ENCODE results near the gene P2RY12. TPM values are rescaled to one million over a fixed set of nuclear protein-coding genes. Genes with fewer than 3 reads are reported as not detected.

Gene P2RY12
- total RNA-seq, 1 experiment from 2014 or later: not detected

GRCh38 chr3:151327571-151328198, 56.9 kb downstream of the P2RY12 start:
- intact Hi-C loops (cut with micrococcal nuclease): loop anchor here (1.0 to 5.0 kb wide), 5 partner anchors 22 to 112 kb away; no protein-coding TSS in a partner anchor
- H2AFZ ChIP-seq (ENCODE audit: low read length): peak overlapping the region; percentile 43; the same call in 1 of the 2 replicates
- CTCF ChIA-PET: interaction anchor here (0.5 to 1.0 kb wide), 14 partner anchors 9 to 591 kb away, joined by 3 to 7 read pairs (median 3); no protein-coding TSS in a partner anchor
- no peak overlapping the region for H3K9ac ChIP-seq (ENCODE audit: low read length)
- POLR2A ChIA-PET (ENCODE audit: unreplicated experiment): interaction anchor here (0.6 kb wide), 2 partner anchors 34 to 581 kb away, joined by 3 read pairs; no protein-coding TSS in a partner anchor
- no peaks in the 10 kb centered on the region for H3K9me2 ChIP-seq (replicated peaks; ENCODE audit: low read length)
- H3K4me3 ChIP-seq (ENCODE audit: low read length): no peak overlapping the region
- H3K27ac ChIP-seq (ENCODE audit: low read length): no peak overlapping the region
- H3K36me3 ChIP-seq (ENCODE audit: low read depth, low read length): no peaks in the 10 kb centered on the region
- TF ChIP-seq EZH2 (IDR thresholded peaks at IDR 0.05; ENCODE audit: low read length, unreplicated experiment): no peak
- TF ChIP-seq, protein P1, sequence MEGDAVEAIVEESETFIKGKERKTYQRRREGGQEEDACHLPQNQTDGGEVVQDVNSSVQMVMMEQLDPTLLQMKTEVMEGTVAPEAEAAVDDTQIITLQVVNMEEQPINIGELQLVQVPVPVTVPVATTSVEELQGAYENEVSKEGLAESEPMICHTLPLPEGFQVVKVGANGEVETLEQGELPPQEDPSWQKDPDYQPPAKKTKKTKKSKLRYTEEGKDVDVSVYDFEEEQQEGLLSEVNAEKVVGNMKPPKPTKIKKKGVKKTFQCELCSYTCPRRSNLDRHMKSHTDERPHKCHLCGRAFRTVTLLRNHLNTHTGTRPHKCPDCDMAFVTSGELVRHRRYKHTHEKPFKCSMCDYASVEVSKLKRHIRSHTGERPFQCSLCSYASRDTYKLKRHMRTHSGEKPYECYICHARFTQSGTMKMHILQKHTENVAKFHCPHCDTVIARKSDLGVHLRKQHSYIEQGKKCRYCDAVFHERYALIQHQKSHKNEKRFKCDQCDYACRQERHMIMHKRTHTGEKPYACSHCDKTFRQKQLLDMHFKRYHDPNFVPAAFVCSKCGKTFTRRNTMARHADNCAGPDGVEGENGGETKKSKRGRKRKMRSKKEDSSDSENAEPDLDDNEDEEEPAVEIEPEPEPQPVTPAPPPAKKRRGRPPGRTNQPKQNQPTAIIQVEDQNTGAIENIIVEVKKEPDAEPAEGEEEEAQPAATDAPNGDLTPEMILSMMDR (conservative IDR thresholded peaks at IDR 0.05; ENCODE audit: low read depth, low read length): peak; percentile 79
- H3K4me1 ChIP-seq (ENCODE audit: insufficient read depth, low read length): peaks cover 18% of the 10 kb centered on the region
- H3K79me2 ChIP-seq (ENCODE audit: low read length): no peaks in the 10 kb centered on the region
- ATAC-seq (peak; percentile 68), DNase-seq (peak; percentile 64)
- no peaks in the 10 kb centered on the region for H3F3A ChIP-seq (ENCODE audit: low read length, unreplicated experiment)
- H3K9me3 ChIP-seq (ENCODE audit: low read length): no peaks in the 10 kb centered on the region
- H3K4me2 ChIP-seq (ENCODE audit: low read length): peak overlapping the region; percentile 13; the same call in 1 of the 2 replicates
- no peaks in the 10 kb centered on the region for H4K20me1 ChIP-seq (ENCODE audit: low read length)
- BruUV-seq (replicated peaks): no TSS peak
- H3K27me3 ChIP-seq (ENCODE audit: low read length): no peaks in the 10 kb centered on the region

GRCh38 chr3:151322511-151322910, 62.0 kb downstream of the P2RY12 start:
- H3K9ac ChIP-seq (ENCODE audit: low read length): no peak overlapping the region
- no TSS peak for BruUV-seq (replicated peaks)
- no peaks in the 10 kb centered on the region for H4K20me1 ChIP-seq (ENCODE audit: low read length)
- peaks cover 47% of the 10 kb centered on the region for H3K4me1 ChIP-seq (ENCODE audit: insufficient read depth, low read length)
- peaks cover 6% of the 10 kb centered on the region for H3F3A ChIP-seq (ENCODE audit: low read length, unreplicated experiment)
- no peaks in the 10 kb centered on the region for H3K27me3 ChIP-seq (ENCODE audit: low read length)
- H3K4me2 ChIP-seq (ENCODE audit: low read length): no peak overlapping the region
- H2AFZ ChIP-seq (ENCODE audit: low read length): no peak overlapping the region
- DNase-seq: no peak
- ChIA-PET POLR2A (ENCODE audit: unreplicated experiment) (no interaction called here), CTCF (no interaction called here)
- no peaks in the 10 kb centered on the region for H3K9me2 ChIP-seq (replicated peaks; ENCODE audit: low read length)
- H3K4me3 ChIP-seq (ENCODE audit: low read length): no peak overlapping the region
- H3K27ac ChIP-seq (ENCODE audit: low read length): no peak overlapping the region
- no peaks in the 10 kb centered on the region for H3K79me2 ChIP-seq (ENCODE audit: low read length)
- intact Hi-C loops (cut with micrococcal nuclease): no loop called here
- no peak for ATAC-seq
- H3K9me3 ChIP-seq (ENCODE audit: low read length): no peaks in the 10 kb centered on the region
- H3K36me3 ChIP-seq (ENCODE audit: low read depth, low read length): no peaks in the 10 kb centered on the region
- TF ChIP-seq, protein P1 (conservative IDR thresholded peaks at IDR 0.05; ENCODE audit: low read depth, low read length): no peak
- TF ChIP-seq EZH2 (IDR thresholded peaks at IDR 0.05; ENCODE audit: low read length, unreplicated experiment) (no peak), EZH2phosphoT487 (IDR thresholded peaks at IDR 0.05; ENCODE audit: borderline replicate concordance, low read length) (no peak)

- no TSS peak for BruUV-seq (replicated peaks)
- Histone ChIP-seq H3K79me2 (ENCODE audit: low read length) (peaks cover 1% of the 10 kb centered on the region), H3K36me3 (ENCODE audit: low read depth, low read length) (no peaks in the 10 kb centered on the region), H3F3A (ENCODE audit: low read length, unreplicated experiment) (peaks cover 6% of the 10 kb centered on the region), H3K4me1 (ENCODE audit: insufficient read depth, low read length) (peaks cover 51% of the 10 kb centered on the region), H3K27ac (ENCODE audit: low read length) (no peak overlapping the region), H3K9me2 (replicated peaks; ENCODE audit: low read length) (no peaks in the 10 kb centered on the region), H3K4me2 (ENCODE audit: low read length) (no peak overlapping the region), H3K27me3 (ENCODE audit: low read length) (no peaks in the 10 kb centered on the region), H4K20me1 (ENCODE audit: low read length) (no peaks in the 10 kb centered on the region), H3K4me3 (ENCODE audit: low read length) (no peak overlapping the region), H3K9me3 (ENCODE audit: low read length) (no peaks in the 10 kb centered on the region), H3K9ac (ENCODE audit: low read length) (no peak overlapping the region), H2AFZ (ENCODE audit: low read length) (no peak overlapping the region)
- ChIA-PET POLR2A (ENCODE audit: unreplicated experiment) (no interaction called here), CTCF (no interaction called here)
- intact Hi-C loops (cut with micrococcal nuclease): no loop called here
- no peak for ATAC-seq
- TF ChIP-seq EZH2 (IDR thresholded peaks at IDR 0.05; ENCODE audit: low read length, unreplicated experiment): no peak
- TF ChIP-seq, protein P1 (conservative IDR thresholded peaks at IDR 0.05; ENCODE audit: low read depth, low read length): no peak
- TF ChIP-seq EZH2phosphoT487 (IDR thresholded peaks at IDR 0.05; ENCODE audit: borderline replicate concordance, low read length): no peak
- DNase-seq: no peak
These were observed 63.0 kb downstream of the P2RY12 start for GRCh38 chr3:151321526-151321925.
